HepG2 (cell line): ENCODE measurements around the gene CAPN10. TPM values are rescaled to one million over a fixed set of nuclear protein-coding genes. Genes with fewer than 3 reads are reported as not detected.
A peak's percentile ranks its signal among the peaks of the same experiment; 100 is the strongest.

Source experiments
- DMTF1 ChIP-seq: sonication (generic); formaldehyde crosslinking; IDR thresholded peaks from 2 replicates; pipeline ENCODE4 v1.4.0; 2020; ENCODE audit warnings: mild to moderate bottlenecking, missing genetic modification reagents
- ELF1 ChIP-seq: sonication (generic); formaldehyde crosslinking; IDR thresholded peaks from 2 replicates; pipeline ENCODE4 v1.4.0; 2020; ENCODE audit warnings: missing genetic modification reagents
- GABPB1 ChIP-seq: IDR thresholded peaks from 2 replicates; pipeline ENCODE4 v1.6.1; 2016; ENCODE audit warnings: mild to moderate bottlenecking, missing genetic modification reagents, moderate library complexity, missing compliant biosample characterization
- ISX ChIP-seq: sonication (generic); formaldehyde crosslinking; conservative IDR thresholded peaks from 2 replicates; pipeline ENCODE4 v1.5.0; 2020; ENCODE audit warnings: missing genetic modification reagents
- LRRFIP1 ChIP-seq: sonication (generic); formaldehyde crosslinking; conservative IDR thresholded peaks from 2 replicates; pipeline ENCODE4 v1.4.0; 2020; ENCODE audit warnings: missing genetic modification reagents
- MED1 ChIP-seq: sonication (generic); formaldehyde crosslinking; IDR thresholded peaks from 2 replicates; pipeline ENCODE4 v1.4.0; 2020; ENCODE audit warnings: missing genetic modification reagents
- MTA3 ChIP-seq: sonication (generic); formaldehyde crosslinking; IDR thresholded peaks from 2 replicates; pipeline ENCODE4 v1.4.0; 2020; ENCODE audit warnings: missing genetic modification reagents
- NFYC ChIP-seq: IDR thresholded peaks from 2 replicates; pipeline ENCODE4 v1.6.1; 2016; ENCODE audit warnings: missing genetic modification reagents, missing compliant biosample characterization
- PHF5A ChIP-seq: IDR thresholded peaks from one replicate; pipeline ENCODE4 v1.6.1; 2018; ENCODE audit warnings: low read depth, missing genetic modification reagents; ENCODE audit not compliant: unreplicated experiment
- RFX5 ChIP-seq: IDR thresholded peaks from 2 replicates; pipeline ENCODE4 v1.6.1; 2011; ENCODE audit warnings: low read depth, low read length, improper control_type of control experiment
- THAP9 ChIP-seq: sonication (generic); formaldehyde crosslinking; IDR thresholded peaks from 2 replicates; pipeline ENCODE4; 2020; ENCODE audit warnings: missing genetic modification reagents, mild to moderate bottlenecking, borderline replicate concordance
- TMF1 ChIP-seq: sonication (generic); formaldehyde crosslinking; IDR thresholded peaks from 2 replicates; pipeline ENCODE4 v1.8.1; 2022; ENCODE audit warnings: low read depth, missing genetic modification reagents
- ZBTB21 ChIP-seq: sonication (generic); formaldehyde crosslinking; IDR thresholded peaks from 2 replicates; pipeline ENCODE4 v1.4.0; 2020; ENCODE audit warnings: missing genetic modification reagents
- ZFP36 ChIP-seq: fragments of 150-350 bp; IDR thresholded peaks from 2 replicates; pipeline ENCODE4 v1.6.1; 2018; ENCODE audit warnings: borderline replicate concordance, low read length, low read depth; ENCODE audit not compliant: partially characterized antibody
- ZNF30 ChIP-seq: sonication (generic); formaldehyde crosslinking; IDR thresholded peaks from 2 replicates; pipeline ENCODE4 v1.5.0; 2020; ENCODE audit warnings: mild to moderate bottlenecking, missing genetic modification reagents
- ZNF639 ChIP-seq: conservative IDR thresholded peaks from 2 replicates; pipeline ENCODE4 v1.6.1; 2018; ENCODE audit warnings: missing genetic modification reagents
- ZNF644 ChIP-seq: IDR thresholded peaks from 2 replicates; pipeline ENCODE4 v1.6.1; 2016; ENCODE audit warnings: low read depth
- ZNF713 ChIP-seq: sonication (generic); formaldehyde crosslinking; IDR thresholded peaks from 2 replicates; pipeline ENCODE4 v1.4.0; 2020; ENCODE audit warnings: mild to moderate bottlenecking, missing genetic modification reagents
- ZUFSP ChIP-seq: sonication (generic); formaldehyde crosslinking; IDR thresholded peaks from 2 replicates; pipeline ENCODE4 v1.9.0; 2021; ENCODE audit warnings: missing genetic modification reagents, mild to moderate bottlenecking, borderline replicate concordance
- polyA plus RNA-seq, 8 experiments: library from polyadenylated mRNA; depleted of rRNA in 3 of 8; stranded (reverse) in 7 of 8; unstranded in 1 of 8; fragments of >200 nt; fragmentation: Illumina TruSeq in 4 of 8; extraction: Trizol in 4 of 8; gene quantifications; 2 replicates each; pipeline versions ENCODE4 v1.2.1 to v1.2.3, GENCODE V29; 2011 to 2016; ENCODE audit warnings: low read depth in 4 of 8, missing spikeins in 1 of 8, mixed read lengths in 1 of 8; ENCODE audit not compliant: insufficient read depth in 1 of 8
- total RNA-seq, 5 experiments: library from RNA; depleted of rRNA; stranded (reverse); fragments of >200 nt; fragmentation: Illumina TruSeq; extraction: Trizol; gene quantifications; 2 replicates each; pipeline ENCODE4 v1.2.3, GENCODE V29; 2016; ENCODE audit warnings: low read depth in 1 of 5

The CAPN10 gene
- total and polyA plus RNA-seq, 2 of the 13 experiments (the other 11 are each of a cell fraction or from before 2014, with no cell fraction given) = 27.6 to 32.4 TPM

- TF ChIP-seq LRRFIP1 (CRISPR knock-in tag) = no peak
- TF ChIP-seq ZNF639 (CRISPR knock-in tag) = 0 out of 2 replicates have a peak, but pooled peaks have one; percentile 76
- TF ChIP-seq ZUFSP (CRISPR knock-in tag) = no peak
- TF ChIP-seq GABPB1 = peak; percentile 95
- peak; percentile 50 for TF ChIP-seq NFYC (CRISPR knock-in tag)
- peak; percentile 67; the same call in 1 of the 2 replicates for TF ChIP-seq ZNF30 (CRISPR knock-in tag)
- no peak for TF ChIP-seq ZFP36
- no peak for TF ChIP-seq ISX (CRISPR knock-in tag)
- no peak for TF ChIP-seq DMTF1 (CRISPR knock-in tag)
- no peak for TF ChIP-seq PHF5A (CRISPR knock-in tag)
- TF ChIP-seq MED1 (CRISPR knock-in tag) = peak; percentile 90
- no peak for TF ChIP-seq ZNF713 (CRISPR knock-in tag)
- no peak; the same call in 1 of the 2 replicates for TF ChIP-seq ZNF644
- TF ChIP-seq MTA3 (CRISPR knock-in tag) = no peak
- 0 out of 2 replicates have a peak, but pooled peaks have one; percentile 8 for TF ChIP-seq ZBTB21 (CRISPR knock-in tag)
- no peak for TF ChIP-seq TMF1 (CRISPR knock-in tag)
- TF ChIP-seq ELF1 (CRISPR knock-in tag) = peak; percentile 91
- TF ChIP-seq THAP9 (CRISPR knock-in tag) = peak; percentile 68; the same call in 1 of the 2 replicates
- no peak for TF ChIP-seq RFX5
These were observed 40.2 kb downstream of the CAPN10 start (continued) for GRCh38 chr2:240626531-240627300.
